IPS DF 4.7 (cell line): Measurements from ENCODE around the gene PRX.
"Not testable (repeated sequence)": the region's sequence is repeated elsewhere in the genome, so short reads cannot be mapped to it uniquely, and the experiment has no call there.

Source experiments
- DNase-seq: peaks from one replicate; pipeline ENCODE4 v3.0.0-alpha.2; 2013; ENCODE audit warnings: low spot score; ENCODE audit errors: extremely low read depth

The PRX gene

DNA sequence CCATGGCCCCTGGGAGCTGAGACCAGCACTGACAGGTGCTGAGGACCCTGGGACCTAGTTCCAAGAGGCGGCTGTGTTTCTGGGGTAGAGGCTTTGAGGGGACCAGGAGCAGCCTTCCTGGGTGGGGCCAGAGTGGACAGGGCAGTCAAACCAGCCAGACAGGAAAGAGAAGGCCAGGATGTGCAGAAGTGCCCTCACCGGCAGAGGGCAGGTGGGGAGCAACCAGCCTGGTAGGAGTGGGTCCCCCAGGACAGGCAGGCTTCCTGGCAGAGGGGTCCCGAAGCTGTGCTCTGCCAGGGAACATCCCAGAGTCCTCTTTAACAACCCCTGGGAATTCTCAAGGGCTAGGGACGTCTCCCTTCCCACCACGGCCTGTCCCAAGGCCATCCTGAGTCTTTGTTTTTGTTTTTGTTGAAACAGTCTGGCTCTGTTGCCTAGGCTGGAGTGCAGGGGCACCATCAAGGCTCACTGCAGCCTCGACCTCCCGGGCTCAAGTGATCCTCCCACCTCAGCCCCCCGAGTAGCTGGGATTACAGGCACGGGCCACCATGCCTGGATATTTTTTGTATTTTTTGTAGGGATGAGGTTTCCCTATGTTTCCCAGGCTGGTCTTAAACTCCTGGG, 20.2 kb downstream of the PRX start:
- no peak for DNase-seq

DNA sequence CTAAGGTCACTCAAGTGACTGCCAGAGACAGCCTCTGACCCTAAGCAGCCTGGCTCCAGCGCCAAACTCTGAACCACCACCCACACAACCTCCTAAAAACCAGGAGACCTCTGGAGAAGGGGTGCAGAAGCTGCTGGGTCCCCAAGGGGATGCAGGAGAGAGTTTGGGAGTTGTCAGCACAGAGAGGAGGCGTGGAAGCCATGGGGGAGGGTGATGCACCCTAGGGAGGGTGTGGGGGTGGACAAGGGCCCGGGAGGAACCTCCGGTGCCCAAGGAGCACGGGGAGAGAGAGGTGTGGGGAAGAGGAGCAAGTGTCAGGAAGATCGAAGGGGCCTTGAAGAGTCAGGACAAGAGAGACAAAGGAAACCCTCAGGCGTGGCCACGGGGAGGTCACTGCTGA, 21.1 kb downstream of the PRX start:
- DNase-seq = no peak

DNA sequence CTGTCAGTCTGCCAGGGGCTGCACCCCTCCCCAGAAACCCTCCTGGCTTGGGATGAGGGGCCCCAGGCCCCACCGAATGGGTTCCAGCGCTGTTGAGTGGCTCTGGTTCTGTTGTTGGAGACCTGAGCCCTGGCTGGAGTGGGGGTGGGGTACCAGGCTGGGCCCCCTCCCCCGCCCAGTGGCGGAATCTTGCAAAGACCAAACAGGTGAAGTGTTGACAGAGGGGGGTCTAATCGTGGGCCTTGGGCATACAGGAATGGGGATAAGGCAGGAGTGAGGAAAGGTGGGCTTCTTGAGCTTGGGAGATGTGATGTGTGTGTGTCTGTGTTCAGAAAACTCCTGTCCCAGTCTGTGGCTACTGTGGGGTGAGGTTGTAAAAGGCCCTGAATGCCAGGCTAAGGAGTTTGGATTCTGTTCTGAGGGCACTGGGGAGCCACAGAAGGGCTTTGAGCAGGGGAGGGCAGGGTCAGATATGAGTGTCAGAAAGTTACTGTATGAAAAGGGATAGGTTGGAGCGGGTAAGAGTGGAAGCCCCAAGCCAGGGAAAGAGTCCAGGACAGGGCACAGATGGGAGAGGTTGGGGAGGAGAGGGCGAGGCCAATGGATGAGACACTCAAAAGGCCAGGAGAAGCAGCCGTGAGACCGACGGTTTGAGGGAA, 23.0 kb downstream of the PRX start, which contains the start of gene HIPK4:
TSS of gene HIPK4 (minus strand) at position 98 of the 659 bp plus-strand sequence. CDS start 279 bp downstream, outside the sequence.
- DNase-seq = no peak

DNA sequence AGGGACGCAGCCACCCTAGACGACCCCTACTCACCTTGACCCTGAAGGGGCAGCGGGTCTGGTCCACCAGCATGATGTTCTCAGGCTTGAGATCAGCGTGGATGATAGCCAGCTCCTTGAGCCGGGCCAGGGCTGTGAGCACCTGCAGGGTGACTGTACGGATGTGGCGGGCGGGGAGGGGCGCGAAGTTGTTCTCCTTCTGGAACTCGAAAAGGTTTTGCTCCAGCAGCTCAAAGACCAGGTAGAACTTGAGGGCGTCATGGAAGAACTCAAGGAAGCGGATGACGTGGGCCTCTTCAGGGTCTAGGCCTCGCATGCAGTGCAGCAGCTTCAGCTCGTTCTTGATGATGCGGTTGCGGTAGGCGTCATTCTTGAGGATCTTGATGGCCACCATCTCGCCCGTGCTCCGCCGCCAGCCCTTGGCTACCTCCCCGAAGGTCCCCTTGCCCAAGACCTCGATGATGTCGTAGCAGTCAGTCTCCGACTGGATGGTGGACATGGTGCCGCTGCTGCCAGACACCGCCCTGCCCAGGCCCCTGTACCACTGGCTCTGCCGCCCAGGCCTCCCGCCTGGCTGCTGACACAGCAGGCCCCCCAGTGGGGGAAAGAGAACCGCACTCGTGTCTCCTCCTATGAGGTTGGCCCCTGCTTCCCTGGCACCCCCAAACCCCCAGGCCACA, 23.6 kb downstream of the PRX start:
- DNase-seq = no peak

DNA sequence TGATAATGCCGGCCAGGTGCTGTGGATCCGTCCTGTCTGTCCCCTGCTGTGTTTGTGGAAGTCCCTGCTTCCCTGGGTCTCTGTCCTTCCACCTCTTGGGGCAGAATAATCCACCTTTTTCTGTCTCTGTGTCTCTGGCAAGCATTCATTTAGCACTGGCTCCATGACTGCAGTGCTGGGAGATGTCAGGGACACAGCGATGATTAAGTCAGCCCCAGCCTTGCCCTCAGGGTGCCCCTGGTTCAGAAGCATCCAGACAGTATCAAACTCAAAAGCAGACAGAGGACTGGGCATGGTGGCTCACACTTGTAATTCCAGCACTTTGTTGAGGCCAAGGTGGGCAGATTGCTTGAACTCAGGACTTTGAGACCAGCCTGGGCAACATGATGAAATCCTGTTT, 24.7 kb downstream of the PRX start:
- DNase-seq = no peak

DNA sequence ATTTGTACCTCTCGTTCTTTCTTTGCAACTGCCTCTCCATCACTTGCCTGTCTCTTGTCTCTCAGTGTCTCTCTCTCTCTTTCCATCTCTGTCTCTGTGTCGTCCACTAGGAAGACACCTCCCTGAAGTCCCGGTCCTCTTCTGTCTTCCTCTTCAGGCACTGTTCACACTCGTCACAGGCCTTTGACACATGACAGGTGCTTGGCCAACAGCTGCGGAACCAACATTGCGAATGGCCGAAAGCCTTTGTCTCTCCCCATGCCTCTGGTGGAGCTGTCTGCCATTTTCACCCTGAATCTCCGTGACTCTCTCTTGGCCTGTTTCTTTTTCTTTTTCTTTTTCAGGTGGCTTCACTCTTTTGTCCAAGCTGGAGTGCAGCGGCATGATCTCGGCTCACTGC, 26.0 kb downstream of the PRX start:
- no peak for DNase-seq

DNA sequence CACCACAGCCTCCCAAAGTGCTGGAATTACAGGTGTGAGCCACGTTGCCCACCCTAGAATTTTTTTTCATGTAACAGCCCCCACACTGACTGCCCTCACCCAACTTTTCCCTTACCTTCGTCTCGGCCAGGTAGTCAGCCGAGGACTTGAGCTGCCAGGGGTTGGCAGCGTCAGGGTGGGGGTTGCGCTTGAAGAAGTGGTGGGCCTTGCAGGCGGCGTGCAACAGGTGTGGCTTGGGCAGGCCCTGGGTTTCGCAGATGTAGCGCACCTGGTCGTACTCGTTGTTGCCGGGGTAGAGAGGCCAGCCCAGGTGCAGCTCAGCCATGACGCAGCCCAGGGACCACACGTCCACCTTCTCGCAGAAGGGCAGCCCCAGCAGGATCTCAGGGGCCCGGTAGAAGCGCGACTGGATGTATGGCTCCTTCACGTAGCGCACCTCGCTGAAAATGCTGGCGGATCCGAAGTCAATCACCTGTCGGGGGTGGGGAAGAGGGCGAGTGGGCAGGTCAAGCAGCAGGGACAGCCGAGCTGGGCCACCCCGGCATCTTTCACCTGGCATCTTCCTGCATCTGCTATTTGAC, 29.4 kb downstream of the PRX start:
- no peak for DNase-seq

DNA sequence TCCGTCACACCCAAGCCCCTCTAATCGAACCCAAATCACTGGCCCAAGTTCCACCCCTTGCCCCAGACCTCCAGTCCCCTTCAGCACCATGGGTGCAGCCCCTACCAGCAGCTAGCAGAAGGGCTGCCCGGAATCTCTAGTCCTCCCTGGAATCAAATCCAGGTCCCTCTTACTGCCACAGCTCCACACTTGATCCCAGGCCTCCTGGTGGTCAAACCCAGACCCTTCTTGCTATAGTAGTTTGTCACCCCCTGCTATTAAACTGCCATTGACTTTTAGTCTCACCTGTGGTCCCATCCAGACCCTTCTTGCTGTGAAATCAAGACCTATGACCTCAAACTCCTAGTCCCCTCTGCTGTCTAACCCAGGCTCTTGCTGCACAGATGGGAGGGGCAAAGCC, 31.9 kb downstream of the PRX start:
- no peak for DNase-seq

DNA sequence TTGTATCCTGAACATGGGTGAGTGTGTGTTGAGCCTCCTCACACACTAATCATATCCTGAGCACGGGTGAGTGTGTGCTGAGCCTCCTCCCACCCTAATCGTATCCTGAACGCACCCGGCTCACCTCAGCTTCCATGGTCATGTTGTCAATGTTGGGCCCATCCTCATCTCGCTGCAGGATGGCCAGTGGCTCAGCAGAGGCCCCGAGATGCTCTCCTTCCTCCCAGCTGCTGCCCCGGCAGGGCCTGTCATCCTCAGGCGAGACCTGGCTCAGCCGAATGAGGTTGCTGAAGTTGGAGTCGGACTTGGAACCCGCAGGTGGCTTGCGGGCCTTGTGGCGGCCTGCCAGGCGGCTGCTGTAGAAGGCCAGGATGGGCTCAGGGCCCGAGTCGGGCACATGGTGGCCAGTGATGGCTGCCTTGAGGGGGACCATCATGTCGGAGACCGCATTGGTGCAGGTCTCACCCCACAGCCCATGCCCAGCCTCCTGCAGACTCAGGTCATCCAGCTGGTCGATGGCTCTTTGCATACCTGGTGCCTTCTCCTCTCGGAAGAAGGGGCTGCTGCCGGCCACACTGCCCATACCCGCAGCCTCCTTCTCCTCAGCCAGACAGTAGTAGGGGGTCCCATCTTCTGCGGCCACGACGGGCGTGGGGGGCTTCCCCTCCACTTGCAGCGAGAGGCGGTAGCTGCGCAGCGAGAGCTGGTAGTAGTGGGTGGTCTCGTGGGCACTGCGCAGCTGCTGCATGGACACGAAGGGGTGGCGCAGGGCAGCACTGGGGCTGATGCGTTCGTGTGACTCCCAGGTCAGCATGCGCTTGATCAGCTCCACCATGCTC, 32.8 kb downstream of the PRX start:
- DNase-seq = no peak

DNA sequence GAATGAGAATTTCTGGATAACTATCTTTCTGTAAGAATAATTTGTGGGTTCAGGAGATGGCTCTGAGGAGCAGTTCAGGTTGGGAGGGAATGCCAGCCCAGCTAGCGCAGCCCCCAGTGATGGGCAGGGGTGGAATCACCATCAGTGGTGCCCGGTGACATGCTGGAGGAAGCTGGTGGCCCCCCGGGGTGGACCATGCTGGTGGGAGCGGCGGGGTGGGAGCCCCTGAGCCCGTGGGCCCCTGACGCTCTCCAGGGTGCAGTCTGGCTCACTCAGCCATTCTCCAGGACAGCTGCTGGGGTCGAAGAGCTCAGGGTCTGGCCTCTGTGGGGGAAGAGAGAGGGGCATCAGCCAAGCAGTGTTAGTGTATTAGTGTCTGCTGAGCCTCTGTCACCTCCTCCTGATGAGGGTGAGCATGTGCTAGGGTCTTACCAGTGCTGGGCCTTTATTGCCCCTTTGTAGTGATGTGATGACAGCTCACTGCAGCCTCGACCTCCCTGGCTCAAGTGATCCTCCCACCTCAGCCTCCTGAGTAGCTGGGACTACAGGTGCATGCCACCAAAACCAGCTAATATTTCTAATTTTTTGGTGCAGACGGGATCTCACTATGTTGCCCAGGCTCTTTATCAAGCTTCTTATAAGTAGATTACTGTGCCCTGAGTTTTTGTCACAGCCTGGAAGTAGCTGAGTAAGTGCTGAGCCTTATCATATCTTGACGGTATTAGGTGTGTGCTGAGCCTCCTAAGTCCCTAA, 33.6 kb downstream of the PRX start:
- DNase-seq = no peak

DNA sequence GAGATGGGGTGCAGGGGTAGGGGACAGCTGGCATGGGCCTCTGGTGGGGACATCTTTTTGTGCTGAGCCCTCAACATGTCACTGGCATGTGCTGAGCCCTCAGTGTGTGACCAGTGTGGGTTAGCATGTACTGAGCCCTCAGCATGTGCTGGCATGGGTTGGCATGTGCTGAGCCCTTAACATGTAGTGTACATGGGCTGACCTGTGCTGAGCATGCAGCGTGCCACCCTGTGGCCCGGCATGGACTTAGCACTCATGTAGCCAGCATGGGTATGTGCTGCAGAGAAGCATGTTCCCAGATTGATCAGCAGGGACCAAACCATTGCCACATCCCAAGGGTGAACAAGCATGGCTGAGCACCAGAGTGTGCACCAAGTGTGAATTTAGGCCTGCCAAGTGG, 34.7 kb downstream of the PRX start:
- DNase-seq = no peak

DNA sequence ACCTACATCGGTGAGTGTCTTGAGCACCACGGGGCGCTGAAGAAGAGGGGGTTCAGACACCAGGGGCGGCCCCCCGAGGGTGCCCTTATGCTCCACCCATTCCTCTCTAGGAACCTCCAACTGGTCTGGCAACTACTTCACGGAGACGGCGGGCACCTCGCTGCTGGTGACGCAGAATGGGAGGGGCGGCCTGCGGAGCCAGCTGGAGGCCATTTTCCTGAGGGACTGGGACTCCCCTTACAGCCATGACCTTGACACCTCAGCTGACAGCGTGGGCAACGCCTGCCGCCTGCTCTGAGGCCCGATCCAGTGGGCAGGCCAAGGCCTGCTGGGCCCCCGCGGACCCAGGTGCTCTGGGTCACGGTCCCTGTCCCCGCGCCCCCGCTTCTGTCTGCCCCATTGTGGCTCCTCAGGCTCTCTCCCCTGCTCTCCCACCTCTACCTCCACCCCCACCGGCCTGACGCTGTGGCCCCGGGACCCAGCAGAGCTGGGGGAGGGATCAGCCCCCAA, 35.2 kb downstream of the PRX start:
- no peak for DNase-seq

DNA sequence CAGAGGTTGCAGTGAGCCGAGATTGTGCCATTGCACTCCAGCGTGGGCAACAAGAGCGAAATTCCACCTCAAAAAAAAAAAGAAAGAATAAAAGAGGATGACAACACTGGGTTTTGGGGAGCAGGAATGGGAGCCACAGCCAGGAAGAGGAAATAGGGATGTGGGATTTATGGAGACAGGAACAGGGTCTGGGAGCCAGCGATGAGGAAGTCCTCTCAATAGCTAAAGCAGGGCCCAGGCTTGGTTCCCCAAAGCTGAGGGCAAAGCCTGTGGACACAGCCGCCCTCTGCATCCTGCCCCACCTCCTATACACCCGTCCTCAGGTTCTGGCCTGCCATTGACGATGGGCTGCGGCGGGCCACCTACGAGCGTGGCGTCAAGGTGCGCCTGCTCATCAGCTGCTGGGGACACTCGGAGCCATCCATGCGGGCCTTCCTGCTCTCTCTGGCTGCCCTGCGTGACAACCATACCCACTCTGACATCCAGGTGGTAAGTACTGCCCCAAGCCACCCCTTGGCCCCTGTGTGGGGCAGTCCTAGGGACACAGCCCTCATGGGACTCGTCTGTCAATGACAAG, 36.8 kb downstream of the PRX start:
- no peak for DNase-seq

DNA sequence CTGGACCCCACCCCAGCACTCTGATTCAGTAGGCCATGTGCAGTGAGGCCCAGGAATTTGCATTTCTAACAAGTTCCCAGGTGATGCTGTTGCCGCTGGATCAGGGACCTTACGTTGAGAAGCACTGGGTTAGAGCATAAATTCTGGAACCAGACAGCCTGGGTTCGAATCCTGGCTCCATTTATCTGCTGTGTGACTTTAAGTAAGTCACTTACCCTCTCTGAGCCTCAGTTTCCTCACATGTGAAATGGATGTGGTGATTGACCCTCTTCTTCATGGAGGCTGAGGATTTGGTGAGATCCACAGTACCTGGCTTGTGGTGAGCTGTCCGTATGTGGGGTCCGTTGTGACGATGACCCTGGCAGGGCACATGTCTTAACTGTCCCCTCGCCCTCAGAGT, 39.1 kb downstream of the PRX start:
- no peak for DNase-seq

DNA sequence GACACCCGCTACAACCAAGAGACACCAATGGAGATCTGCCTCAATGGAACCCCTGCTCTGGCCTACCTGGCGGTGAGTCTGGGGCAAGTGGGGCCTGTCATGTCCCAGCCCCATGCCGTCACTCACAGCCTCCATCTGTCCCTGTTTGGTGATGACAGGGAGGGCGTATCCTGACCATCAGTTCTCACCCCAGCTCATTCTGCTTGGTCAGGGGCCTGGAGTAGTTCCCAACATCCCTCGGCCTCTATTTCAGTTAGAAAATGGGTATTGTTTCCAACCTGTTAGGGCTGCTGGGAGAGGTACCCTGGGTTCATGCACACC, 41.4 kb downstream of the PRX start:
- DNase-seq = no peak

DNA sequence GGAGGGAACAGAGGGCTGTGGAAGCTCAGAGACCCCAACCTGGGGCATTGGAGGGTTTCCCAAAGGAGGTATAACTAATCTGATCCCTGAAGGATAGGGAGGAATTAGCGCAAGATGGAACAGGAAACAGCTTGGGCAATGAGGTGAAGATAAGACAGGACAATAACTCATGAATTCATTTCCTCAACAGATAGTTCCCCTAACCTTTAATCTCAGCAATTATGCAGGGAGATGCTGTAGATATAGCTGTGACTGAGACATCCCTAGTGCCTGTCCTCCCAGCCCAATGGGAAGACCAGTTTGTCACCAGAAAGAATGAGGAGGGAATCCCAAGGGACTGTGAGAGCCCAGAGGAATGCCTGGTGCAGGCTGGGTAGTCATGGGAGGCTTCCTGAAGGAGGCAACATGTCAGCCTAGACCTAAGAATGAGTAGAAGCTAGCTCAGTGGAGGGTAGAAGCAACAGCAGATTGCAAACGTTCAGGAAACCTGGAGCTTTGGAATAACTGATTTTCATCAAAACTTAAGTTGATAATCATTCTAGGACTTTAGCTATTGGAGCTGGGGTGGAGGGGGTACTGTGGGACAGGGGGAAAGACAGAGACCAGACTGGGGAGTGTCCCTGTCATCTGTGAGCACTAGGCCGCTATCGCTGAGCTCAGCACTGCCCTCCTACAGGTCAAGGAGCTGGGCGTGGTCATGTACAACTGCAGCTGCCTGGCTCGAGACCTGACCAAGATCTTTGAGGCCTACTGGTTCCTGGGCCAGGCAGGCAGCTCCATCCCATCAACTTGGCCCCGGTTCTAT, 42.0 kb downstream of the PRX start:
- DNase-seq = no peak

DNA sequence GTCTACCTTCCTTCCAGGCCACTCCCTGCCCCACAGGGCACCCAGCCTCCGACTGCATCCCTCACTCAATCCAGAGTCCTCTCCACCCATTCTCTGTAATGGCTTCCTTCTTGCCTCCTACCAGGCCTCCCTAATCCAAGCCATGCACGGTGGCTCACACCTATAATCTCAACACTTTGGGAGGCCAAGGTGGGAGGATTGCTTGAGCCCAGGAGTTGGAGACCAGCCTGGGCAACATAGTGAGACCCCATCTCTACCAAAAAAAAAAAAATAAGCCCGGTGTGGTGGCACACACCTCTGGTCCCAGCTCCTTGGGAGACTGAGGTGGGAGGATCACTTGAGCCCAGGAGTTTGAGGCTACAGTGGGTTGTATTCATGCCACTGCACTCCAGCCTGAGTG, 42.9 kb downstream of the PRX start:
- not testable (repeated sequence) for DNase-seq

DNA sequence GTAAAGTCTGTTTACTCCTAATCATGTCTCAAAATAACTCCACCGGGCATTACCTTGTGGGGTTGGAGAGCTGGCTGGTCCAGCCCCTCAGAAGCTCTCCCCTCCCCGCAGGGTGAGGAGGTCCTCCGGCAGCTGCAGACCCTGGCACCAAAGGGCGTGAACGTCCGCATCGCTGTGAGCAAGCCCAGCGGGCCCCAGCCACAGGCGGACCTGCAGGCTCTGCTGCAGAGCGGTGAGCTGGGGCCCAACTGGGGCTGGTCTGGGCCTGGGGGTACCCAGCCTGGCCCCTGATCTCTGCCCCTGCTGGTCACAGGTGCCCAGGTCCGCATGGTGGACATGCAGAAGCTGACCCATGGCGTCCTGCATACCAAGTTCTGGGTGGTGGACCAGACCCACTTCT, 43.4 kb downstream of the PRX start:
- no peak for DNase-seq

DNA sequence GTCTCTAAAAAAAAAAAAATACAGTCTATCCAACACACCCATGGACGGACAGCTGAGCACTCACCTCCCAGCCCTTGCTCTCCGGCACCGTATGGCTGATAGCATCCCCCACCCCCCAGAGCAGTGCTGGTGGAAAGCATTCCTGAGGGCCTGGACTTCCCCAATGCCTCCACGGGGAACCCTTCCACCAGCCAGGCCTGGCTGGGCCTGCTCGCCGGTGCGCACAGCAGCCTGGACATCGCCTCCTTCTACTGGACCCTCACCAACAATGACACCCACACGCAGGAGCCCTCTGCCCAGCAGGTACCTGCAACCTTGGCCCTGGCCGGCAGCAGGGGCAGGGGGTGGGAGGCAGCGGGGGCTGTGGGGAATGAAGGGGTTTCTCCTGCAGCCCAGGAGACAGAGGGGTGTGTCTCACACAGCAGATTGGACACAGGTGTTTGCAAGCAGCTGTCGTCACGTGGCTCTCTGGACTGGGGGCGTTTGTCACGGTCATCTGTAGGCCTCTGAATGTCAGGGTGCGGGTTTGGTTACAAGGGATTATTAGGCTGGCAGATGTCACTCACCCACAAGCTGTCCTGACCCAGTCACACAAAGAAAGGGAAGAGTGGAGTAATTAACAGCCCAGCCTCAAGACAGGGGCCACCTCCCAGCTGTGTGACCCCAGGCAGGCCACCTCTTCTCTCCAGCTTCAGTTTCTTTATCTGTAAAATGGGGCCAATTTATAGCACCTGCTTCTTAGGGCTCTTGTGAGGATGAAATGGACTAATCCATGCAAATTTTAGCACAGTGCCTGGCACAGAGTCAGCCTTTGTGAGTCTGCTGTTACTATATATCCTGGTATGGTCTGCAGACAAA, 45.4 kb downstream of the PRX start:
- no peak for DNase-seq
